ENCODE results near the gene WDR90.

DNA sequence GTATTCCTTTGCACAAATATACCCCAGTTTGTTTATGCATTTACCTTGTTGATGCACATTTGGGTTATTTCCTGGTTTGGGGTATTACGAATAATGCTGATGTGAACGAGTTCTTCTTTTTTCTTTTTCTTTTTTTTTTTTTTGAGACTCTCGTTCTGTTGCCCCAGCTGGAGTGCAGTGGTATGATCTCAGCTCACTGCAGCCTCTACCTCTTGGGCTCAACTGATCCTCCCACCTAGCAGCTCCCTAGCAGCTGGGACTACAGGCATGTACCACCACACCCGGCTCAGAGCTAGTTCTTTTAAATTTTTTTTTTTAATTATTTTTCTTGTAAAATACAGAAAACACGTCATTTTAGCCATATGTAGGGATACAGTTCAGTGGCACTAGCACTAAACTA, 45.2 kb upstream of the WDR90 start:
- TF ChIP-seq, protein P1, sequence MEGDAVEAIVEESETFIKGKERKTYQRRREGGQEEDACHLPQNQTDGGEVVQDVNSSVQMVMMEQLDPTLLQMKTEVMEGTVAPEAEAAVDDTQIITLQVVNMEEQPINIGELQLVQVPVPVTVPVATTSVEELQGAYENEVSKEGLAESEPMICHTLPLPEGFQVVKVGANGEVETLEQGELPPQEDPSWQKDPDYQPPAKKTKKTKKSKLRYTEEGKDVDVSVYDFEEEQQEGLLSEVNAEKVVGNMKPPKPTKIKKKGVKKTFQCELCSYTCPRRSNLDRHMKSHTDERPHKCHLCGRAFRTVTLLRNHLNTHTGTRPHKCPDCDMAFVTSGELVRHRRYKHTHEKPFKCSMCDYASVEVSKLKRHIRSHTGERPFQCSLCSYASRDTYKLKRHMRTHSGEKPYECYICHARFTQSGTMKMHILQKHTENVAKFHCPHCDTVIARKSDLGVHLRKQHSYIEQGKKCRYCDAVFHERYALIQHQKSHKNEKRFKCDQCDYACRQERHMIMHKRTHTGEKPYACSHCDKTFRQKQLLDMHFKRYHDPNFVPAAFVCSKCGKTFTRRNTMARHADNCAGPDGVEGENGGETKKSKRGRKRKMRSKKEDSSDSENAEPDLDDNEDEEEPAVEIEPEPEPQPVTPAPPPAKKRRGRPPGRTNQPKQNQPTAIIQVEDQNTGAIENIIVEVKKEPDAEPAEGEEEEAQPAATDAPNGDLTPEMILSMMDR (optimal IDR thresholded peaks at IDR 0.05 in 1 of 3, IDR thresholded peaks at IDR 0.05 in 1 of 3, conservative IDR thresholded peaks at IDR 0.05 in 1 of 3; ENCODE audit: extremely low read depth in 1 of 3, insufficient read depth in 2 of 3, low read length in 3 of 3): no peak
- TF ChIP-seq EZH2 (IDR thresholded peaks at IDR 0.05; ENCODE audit: low read length): no peak

All from keratinocyte (primary cell).